GM21526 (cell line): Measurements from ENCODE around the gene SFMBT1.
"Not testable (repeated sequence)": the region's sequence is repeated elsewhere in the genome, so short reads cannot be mapped to it uniquely, and the experiment has no call there.

ENCODE experiments used
- ATAC-seq: cut with Tn5 transposase; IDR thresholded peaks from one replicate; pipeline ENCODE4 v1.9.1; 2021; ENCODE audit warnings: moderate library complexity; ENCODE audit not compliant: unreplicated experiment, low FRiP score

The SFMBT1 gene

DNA sequence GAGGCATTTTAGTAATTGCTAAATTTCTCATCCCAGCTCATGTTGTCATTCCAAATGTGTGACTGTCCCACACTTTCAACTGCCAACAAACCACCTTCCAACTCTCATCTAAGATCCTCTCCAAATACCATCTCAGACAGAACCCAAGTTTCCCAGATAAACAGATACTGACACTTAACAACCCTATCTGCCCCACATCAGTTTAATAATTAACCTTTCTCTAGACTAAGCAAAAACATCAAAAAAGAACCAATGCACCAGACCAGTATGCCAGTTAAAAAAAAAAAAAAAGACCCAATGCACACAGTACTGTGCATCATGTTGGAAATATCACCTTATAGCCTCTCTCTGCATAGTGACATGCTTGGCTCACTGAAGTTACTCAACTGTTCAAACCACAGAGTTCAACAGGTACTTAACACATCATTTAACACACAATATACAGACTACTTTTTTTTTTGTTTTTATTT lies 5.5 kb downstream of the SFMBT1 start:
- ATAC-seq, result no peak

DNA sequence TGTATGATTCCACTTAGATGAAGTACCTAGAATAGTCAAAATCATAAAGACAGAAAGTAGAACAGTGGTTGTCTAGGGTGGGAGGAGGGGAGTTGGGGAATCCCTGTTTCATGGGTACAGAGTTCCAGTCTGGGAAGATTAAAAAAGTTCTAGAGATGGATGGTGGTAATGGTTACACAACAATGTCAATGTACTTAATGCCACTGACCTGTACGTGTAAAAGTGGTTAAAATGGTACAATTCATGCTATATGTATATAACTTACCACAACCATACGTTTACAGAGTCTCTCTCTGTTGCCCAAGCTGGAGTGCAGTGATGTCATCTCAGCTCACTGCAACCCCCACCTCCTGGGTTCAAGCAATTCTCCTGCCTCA lies 6.5 kb downstream of the SFMBT1 start:
- no peak for ATAC-seq

- ATAC-seq, result no peak
Observed at GRCh38 chr3:53038679-53039375, 7.0 kb downstream of the SFMBT1 start.

DNA sequence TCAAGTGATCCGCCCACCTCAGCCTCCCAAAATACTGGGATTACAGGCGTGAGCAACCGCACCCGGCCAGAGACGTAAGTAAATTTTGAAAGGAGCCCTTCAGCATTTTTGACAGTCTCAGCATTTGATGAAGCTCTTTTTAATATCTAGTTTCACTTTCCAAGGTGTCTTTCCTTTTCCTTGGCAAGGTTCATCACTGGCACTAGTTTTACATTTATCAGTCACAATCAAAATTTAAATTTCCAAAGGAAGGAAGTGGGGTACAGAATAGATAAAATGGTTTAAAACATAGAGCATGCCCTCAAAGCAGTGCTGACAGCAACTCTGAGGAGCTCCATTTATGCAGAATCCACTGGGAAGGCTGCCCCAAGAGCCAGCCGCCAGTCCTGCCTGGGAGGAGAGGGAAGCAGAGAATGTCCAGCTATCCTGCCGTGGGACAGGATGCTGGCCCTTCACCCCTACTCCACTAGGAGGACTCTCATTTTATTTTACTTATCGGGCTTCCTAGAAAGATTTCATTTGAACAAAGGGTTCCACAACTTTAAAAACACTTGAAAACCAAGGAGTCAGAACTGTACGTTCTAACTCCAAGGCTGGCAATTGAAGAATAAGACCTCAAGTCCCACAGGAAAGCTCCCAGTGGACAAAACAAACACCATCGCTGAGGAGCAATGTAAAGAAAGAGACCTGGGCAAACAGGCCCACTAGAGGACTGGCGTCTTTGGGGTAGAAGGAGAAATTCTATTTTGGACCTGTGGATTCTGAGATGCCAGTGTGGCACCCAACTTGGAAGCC lies 9.9 kb downstream of the SFMBT1 start:
- ATAC-seq, result no peak

DNA sequence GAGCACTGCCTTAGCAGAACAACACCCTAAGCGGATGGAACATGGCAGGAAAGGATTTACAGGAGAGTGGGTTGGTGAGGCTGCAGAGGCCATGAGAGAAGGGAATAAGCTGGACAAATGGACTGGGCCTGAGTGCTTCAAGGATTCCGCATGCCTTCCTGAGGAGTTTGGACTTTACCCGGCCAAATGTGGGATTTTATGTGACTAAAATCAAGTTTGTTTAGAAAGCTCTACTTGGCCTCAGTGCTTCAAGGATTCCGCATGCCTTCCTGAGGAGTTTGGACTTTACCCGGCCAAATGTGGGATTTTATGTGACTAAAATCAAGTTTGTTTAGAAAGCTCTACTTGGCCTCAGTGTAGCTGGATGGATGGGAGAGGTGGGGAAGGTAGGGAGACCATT lies 10.9 kb downstream of the SFMBT1 start:
- ATAC-seq, result not testable (repeated sequence)

DNA sequence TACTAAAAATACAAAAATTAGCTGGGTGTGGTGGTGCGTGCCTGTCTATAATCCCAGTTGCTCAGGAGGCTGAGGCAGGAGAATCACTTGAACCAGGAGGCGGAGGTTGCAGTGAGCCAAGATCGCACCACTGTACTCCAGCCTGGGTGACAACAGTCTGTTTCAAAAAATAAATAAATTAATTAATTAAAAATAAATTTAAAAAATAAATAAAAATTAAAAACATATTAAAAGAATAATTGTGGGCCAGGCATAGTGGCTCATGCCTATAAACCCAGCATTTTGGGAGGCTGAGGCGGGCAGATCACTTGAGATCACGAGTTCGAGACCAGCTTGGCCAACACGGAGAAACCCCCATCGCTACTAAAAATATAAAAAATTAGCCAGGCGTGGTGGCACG lies 11.5 kb downstream of the SFMBT1 start:
- ATAC-seq, result not testable (repeated sequence)

DNA sequence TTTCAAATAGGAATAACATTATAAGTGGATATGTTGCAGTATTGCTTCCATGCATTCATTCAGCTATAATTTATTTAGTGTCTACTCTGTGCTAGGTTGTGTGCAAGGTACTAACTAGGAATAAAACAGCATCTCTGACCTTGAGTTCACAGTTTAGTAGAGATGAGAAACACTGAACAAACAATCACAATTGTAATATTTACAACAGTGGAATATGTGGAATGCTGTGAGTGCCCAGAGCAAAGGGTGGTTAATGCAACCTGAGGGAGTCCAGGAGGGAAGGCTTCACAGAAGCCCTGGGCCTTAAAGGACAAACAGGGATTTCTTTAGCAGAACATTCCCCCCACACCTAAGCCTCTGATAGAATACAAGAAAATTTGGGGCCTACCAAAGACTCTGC lies 13.3 kb downstream of the SFMBT1 start:
- ATAC-seq, result no peak

- ATAC-seq, result no peak
Observed at GRCh38 chr3:53030619-53031449, 15.0 kb downstream of the SFMBT1 start.

DNA sequence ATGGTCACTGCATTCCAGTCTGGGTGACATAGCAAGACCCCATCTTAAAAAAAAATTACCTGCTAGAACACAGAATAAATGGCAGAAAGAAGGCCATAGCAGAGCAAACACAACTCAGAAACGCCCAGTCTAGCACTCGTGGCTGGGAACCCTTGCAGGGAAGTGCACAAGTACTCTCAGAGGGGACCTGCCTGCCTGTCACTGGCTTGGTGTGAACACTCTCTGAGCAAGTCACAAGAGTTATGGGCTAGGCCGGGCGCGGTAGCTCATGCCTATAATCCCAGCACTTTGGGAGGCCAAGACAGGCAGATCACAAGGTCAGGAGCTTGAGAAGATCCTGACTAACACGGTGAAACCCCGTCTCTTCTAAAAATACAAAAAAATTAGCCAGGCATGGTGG lies 17.2 kb downstream of the SFMBT1 start:
- ATAC-seq, result no peak

GRCh38 chr3:53027254-53027844 lies 18.5 kb downstream of the SFMBT1 start:
- no peak for ATAC-seq

DNA sequence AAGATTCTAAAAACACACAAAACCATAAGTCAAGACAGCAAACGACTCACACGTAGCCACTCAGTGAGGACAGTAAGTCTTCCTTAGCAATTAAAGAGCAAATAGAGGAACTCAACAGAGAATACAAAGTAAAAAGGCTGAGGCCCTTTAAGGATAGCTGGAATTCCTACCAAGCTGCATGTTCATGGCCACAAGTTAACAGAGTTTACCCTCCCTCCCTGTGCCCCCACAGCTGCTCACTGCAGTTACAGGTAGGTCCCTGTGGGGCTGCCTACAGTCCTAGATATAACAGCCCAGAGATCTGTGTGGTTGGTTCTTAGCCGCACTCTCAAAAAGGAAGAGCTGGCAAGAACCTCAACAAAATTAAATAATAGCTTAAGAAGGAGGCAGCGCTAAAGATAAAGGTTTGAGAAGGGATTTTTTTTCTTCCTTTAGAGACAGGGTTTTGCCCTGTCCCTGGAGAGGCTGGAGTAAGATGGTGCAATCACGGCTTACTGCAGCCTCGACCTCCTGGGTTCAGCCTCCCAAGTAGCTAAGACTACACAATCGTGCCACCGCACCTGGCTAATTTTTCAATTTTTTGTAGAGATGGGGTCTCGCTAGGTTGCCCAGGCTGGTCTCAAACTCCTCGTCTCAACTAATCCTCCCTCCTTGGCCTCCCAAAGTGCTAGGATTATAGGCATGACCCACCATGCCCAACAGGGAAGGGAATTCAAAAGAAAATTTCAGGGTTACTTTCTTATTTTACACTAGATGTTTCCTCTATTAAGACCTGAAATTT lies 19.3 kb downstream of the SFMBT1 start:
- no peak for ATAC-seq

DNA sequence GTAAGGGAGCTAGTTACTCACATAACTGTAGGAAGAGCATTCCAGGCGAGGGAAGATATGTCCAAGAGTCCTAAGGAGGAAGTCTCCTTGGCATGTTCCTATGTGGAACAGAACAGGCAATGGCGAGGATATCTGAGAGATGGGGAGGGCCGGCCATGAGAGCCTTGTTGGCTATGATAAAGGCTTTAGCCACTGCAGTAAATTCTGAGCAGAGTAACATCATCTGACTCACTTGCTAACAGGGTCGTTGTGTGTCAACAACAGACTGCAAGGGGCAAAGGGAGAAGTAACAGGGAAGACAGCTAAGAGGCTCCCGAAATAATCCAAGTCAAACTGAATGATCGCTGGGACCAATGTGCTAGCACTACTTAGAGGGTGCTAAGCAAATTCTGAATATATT lies 21.6 kb downstream of the SFMBT1 start:
- ATAC-seq, result no peak

DNA sequence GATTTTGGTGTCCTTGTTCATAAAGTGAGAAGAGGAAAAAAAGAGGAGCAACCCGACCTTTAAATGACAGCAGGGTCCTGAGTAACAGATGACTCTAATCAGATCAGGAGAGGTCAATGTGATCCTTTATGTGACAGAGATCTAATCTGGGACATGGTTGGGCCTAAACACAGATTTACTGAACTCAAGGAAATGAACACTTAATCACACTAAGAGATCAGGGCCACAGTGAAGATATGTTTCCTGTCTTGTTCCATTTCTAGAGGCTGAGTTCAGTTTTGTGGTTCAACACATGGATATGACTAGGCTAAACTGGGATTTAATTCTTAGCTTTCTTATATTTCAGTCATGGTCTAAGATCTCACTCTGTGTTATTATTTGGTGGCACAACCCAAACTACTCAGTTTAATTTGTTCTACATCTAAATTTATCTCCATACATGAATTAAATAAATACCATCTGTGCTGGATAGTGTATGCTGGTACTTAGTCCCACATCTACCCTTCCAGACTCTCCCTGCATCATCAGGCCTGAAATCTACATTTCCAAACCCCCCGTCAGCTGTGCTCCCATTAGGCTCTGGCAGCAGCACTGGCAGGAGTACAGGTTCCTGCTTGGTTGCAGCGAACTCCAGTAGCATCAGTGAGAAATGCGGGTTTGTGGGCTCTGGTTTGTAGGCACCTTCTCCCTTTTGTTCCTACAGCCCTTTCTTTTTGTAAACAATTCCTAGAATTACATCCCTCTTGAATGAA lies 22.6 kb downstream of the SFMBT1 start:
- no peak for ATAC-seq

GRCh38 chr3:53022647-53023046 lies 23.2 kb downstream of the SFMBT1 start:
- no peak for ATAC-seq

DNA sequence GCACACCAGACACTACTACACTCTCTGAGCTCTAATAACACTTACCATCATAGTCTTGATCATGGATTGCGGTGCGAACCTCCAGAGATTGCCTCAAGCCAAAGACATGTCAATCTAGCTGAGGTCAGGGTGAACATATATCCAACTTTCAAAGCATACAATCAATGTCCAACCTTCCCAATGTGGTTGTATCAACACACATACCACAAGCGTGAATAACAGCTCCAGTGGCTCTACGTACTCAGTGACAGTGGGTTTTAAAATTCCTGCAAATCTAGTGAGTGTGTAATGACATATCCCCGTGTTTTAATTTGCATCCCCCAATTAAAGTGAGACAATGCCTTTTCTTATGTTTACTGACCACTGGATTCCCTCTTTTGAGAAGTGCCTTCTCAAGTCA lies 29.6 kb downstream of the SFMBT1 start:
- ATAC-seq, result no peak

DNA sequence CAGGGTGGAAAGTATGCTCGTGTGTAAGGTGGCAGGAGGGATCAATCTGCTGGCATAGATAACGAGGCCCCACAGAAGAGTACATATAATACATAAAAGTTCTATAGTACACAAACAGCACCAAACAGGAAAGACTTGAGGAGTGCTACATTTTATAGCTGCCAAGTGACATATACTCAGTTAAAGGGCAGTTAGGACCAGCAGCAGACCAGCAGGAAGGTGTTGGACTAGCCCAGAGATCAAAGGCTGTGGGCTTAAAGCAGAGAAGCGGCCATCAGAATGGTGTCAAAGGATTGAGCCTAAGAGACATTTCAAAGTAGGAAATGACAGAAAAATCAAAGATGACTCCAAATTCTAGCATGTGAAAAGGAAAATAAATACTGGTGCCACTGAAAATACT lies 34.5 kb downstream of the SFMBT1 start:
- ATAC-seq, result no peak

GRCh38 chr3:53009826-53010539 lies 35.9 kb downstream of the SFMBT1 start:
- no peak for ATAC-seq

DNA sequence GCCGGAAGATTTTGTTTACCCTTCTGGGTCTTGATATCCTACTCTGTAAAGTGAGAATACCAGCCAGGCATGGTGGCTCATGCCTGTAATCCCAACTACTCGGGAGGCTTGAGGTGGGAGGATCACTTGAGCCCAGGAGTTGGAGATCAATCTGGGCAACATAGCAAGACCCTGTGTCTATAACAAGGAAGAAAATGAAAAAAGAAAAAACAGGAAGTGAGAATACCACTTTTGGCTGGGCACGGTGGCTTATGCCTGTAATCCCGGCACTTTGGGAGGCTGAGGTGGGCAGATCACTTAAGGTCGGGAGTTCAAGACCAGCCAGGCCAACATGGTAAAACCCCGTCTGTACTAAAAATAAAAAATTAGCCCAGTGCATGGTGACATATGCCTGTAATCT lies 36.9 kb downstream of the SFMBT1 start:
- ATAC-seq, result no peak
